ENCODE data around the gene HIPK2. TPM values are rescaled to one million over a fixed set of nuclear protein-coding genes. Genes with fewer than 3 reads are reported as not detected.

Gene HIPK2
- total and polyA plus RNA-seq, 5 experiments from 2014 or later, result 2.1 to 32.9 (median 4.3) TPM

DNA sequence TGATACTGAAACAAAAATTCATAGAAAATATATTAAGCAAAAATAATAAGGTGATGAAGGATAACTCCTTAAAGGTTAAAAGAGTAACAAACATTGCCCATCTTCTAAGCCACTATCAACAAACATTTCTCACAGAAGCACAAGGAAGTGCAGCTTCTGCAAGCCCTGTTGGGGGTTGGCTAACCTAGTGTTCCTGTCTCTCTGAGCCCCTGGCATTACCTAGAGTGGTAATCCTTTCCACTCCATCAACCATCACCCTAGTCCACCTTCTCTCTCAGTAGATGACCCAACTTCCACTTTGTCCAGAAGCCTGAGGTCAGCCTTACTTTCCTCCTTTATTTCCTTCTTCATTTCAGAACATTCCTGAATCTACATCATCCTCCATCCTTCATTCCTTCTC, 59.7 kb downstream of the HIPK2 start:
- no peak overlapping the region for H3K4me3 Mint-ChIP-seq
- POLR2A ChIA-PET, result no interaction called here
- no peak for ATAC-seq
- no peak for DNase-seq
- peaks cover 15 to 33% (median 27%) of the 10 kb centered on the region in 3 donors for H3K36me3 Mint-ChIP-seq
- no peaks in the 10 kb centered on the region for H3K27me3 Mint-ChIP-seq
- peaks cover 0 to 20% (median 5%) of the 10 kb centered on the region in 4 donors for H3K4me1 Mint-ChIP-seq
- H3K27ac Mint-ChIP-seq, result no peak overlapping the region
- H3K9me3 Mint-ChIP-seq, result no peaks in the 10 kb centered on the region

DNA sequence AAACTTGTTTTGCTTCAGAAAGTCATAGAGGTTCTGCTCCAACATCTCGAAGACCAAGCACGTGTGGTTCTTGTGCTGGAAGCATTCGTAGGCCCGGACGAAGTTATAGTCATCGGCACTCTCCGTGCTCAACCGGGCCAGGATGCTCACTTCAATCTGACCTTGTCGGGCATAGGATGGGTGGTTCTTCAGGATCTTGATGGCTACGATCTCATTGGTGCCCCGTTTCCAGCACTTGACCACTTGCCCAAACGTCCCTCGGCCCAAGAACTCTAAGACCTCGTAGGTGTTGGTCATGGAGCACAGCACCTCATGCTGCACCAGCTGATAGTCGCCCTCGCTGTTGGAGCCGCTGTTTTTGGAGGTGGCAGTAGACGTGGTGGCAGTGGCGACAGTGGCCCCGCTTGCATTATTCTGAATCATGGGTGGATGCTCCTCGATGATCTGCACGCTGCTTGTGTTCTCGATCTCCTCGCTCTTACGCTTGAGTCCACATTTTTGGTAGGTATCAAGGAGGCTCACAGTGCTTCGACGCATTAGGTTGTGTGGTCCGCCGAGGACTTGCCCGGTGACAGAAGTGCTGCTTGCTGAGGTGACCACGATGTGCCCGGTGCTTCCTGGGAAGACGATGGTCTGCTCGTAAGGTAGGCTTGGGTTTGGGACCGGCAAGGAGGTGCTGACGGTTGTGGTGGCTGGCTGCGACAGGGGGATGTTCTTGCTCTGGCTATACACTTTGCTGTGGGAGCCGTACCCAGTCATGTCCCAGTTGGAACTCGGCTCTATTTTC, 61.4 kb downstream of the HIPK2 start:
- DNase-seq (no peak), ATAC-seq (no peak)
- Mint-ChIP-seq H3K27me3 (no peaks in the 10 kb centered on the region), H3K4me1 (peaks cover 2 to 21% (median 10%) of the 10 kb centered on the region in 4 donors), H3K4me3 (no peak overlapping the region), H3K9me3 (no peaks in the 10 kb centered on the region), H3K36me3 (peaks cover 15 to 46% (median 31%) of the 10 kb centered on the region in 3 donors), H3K27ac (peak overlapping the region in 1 of 10 donors; percentile 37)
- POLR2A ChIA-PET, result no interaction called here

DNA sequence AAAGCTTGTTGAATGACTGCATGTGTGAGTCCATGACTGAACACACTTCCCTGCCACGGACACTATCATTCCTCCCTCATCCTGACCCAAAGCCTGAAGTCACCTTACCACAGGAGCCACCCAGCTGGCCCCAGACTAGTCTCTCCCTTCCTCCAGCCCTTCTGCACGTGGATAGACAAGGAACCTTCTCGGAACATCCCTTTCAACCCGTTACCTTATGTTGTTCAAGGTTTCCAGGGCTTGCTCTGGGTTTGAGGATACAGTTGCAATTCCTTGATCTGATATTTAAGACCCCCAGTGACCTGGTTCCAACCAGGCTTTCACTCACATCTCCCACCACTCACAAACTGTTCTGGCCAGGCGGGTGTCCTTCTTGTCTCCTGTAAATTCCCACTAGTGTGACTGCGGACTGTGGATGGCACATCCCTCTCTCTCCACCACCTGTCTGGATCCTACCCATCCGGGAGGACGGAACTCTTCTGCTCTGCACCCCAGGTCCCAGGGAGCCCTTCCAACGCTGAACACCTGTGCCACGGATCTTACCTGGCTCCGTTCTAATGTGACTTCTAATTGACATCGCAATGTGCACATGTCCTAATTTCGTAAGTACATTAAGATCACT, 62.5 kb downstream of the HIPK2 start:
- H3K4me3 Mint-ChIP-seq, result no peak overlapping the region
- peaks cover 5 to 21% (median 10%) of the 10 kb centered on the region in 4 donors for H3K4me1 Mint-ChIP-seq
- POLR2A ChIA-PET, result no interaction called here
- ATAC-seq, result no peak
- H3K27me3 Mint-ChIP-seq, result no peaks in the 10 kb centered on the region
- no peaks in the 10 kb centered on the region for H3K9me3 Mint-ChIP-seq
- H3K36me3 Mint-ChIP-seq, result peaks cover 15 to 53% (median 37%) of the 10 kb centered on the region in 3 donors
- peak overlapping the region in 1 of 10 donors; percentile 7 for H3K27ac Mint-ChIP-seq
- no peak for DNase-seq

DNA sequence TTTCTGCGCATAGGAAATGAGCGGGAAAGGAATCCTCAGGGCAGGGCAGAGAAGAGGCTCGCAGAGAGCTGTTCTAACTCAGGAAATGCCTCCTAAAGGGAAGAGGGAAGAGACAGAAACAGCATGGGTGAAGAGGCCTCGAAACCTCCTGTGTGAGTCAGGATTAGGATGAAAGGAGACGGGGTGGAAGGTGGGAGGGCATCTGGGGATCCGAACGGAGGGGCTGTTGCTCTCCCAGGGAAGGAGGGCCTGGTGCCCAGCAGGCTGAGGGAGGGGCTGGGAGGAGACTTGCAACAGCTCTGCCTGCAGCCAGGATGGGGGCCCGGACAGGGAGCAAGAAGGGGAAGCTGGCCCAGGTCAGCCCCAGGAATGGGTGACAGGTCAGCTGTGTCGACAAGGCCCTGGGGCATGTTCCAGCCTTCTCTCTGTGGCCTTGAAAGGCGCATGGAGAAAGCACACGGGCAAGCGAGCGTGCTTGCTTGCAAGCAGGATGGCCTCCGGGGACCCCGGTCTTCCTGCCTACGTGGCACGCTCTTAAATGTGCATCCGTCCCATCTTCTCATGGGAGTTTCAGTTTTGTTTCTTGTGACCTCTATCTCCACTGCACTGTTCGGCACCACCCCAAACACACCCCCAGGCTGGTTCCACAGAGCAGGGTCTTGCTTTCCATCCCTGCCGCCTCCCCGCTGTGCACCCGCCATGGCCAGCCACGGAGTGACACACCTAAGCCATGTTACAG, 63.5 kb downstream of the HIPK2 start:
- POLR2A ChIA-PET, result no interaction called here
- H3K4me3 Mint-ChIP-seq, result peak overlapping the region in 1 of 10 donors; percentile 46
- ATAC-seq (no peak), DNase-seq (no peak)
- peak overlapping the region in 1 of 10 donors; percentile 21 for H3K27ac Mint-ChIP-seq
- no peaks in the 10 kb centered on the region for H3K9me3 Mint-ChIP-seq
- peaks cover 9 to 27% (median 10%) of the 10 kb centered on the region in 4 donors for H3K4me1 Mint-ChIP-seq
- no peaks in the 10 kb centered on the region for H3K27me3 Mint-ChIP-seq
- H3K36me3 Mint-ChIP-seq, result peaks cover 15 to 60% (median 42%) of the 10 kb centered on the region in 3 donors

DNA sequence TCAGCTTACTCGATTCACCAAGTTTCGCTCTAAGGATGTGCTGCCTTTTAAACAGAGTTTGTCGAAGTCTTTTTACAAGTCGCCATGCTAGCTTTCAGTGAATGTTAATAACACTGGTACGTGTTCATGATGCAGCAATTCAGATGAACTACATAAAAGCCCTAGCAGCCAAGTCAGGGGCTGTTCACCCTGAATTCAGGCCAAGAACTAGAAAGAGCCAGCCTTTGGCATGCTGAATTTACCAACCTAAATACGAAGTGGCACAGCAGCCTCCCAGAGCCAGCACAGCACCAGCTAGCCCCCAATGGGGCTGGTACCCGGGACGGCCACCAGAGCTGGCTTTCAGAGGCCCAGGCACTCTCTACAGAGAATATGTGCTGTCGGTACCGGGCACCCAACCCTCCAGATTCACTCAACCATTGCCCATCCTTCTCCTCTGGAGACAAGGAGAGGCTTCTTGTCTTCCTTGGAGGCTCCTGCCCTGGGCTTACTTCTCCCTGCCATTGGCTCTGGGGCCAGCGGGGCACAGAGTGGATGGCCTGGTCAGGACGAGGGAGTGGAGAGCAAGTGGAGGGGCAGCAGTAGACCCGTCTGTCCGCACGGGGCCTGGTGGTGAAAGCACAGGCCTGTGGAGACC, 64.2 kb downstream of the HIPK2 start:
- H3K27me3 Mint-ChIP-seq, result no peaks in the 10 kb centered on the region
- H3K27ac Mint-ChIP-seq, result no peak overlapping the region
- ATAC-seq, result no peak
- POLR2A ChIA-PET, result no interaction called here
- DNase-seq, result no peak
- no peak overlapping the region for H3K4me3 Mint-ChIP-seq
- no peaks in the 10 kb centered on the region for H3K9me3 Mint-ChIP-seq
- peaks cover 9 to 30% (median 10%) of the 10 kb centered on the region in 4 donors for H3K4me1 Mint-ChIP-seq
- peaks cover 15 to 63% (median 42%) of the 10 kb centered on the region in 3 donors for H3K36me3 Mint-ChIP-seq

DNA sequence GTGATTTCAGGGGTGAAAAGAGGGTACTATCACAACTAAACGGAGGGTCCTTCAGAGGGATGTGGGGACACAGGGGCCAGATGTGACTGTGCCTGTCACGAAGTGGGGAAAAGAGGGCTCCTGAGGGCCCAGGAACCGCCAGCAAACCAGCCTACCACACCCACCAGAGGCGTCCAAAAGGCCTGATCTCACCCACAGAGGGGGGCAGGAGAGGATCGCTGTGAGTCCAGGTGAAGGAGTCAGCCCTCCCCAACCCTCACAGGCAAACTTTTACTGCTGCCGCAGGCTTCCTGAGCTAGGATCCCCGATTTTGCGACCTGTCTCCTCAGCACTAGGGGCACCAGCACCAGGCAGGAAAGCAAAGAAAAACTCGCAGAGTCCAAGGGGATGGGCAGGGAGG, 64.7 kb downstream of the HIPK2 start:
- ATAC-seq (no peak), DNase-seq (no peak)
- no peaks in the 10 kb centered on the region for H3K27me3 Mint-ChIP-seq
- H3K27ac Mint-ChIP-seq, result peak overlapping the region in 1 of 10 donors; percentile 70
- no peak overlapping the region for H3K4me3 Mint-ChIP-seq
- peaks cover 15 to 63% (median 42%) of the 10 kb centered on the region in 3 donors for H3K36me3 Mint-ChIP-seq
- H3K4me1 Mint-ChIP-seq, result peaks cover 9 to 33% (median 10%) of the 10 kb centered on the region in 4 donors
- H3K9me3 Mint-ChIP-seq, result no peaks in the 10 kb centered on the region
- POLR2A ChIA-PET, result no interaction called here

DNA sequence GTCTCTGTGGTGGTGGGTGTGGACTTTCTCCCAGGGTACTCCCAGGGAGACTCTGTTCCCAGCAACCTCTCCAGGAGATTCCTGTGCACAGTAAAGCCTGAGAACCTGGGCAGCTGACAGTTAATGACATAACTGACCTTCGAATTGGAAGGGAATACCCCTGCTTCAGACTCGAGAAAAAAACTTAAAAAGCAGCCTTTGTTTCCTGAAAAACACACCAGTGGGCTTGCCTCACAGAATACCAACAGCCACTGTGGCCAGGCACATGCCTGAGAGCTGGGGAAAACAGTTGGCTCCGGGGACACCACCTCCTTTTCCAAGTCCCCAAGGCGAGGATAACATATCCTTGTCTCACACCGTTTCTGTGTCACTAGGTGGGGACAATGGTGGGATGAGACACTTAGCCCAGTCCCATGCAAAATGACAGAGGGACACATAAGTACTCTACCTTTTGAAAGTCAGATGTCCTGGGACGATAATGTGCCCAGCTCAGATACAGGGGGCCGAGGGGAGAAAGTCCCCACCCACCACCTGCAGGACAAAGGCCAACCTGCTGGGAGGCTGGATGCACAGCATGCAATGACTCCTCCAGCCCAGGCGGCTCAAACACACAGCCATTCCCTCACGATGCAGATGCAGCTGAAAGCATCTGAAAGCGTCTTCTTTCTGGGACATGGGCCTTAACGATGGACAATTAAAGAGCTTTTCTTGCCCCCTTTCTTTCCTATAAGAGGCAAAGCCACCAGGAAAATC, 65.6 kb downstream of the HIPK2 start:
- ATAC-seq (no peak), DNase-seq (no peak)
- Mint-ChIP-seq H3K4me3 (no peak overlapping the region), H3K4me1 (peaks cover 9 to 32% (median 12%) of the 10 kb centered on the region in 4 donors), H3K27me3 (no peaks in the 10 kb centered on the region), H3K9me3 (no peaks in the 10 kb centered on the region), H3K27ac (peak overlapping the region in 2 of 10 donors; percentile 2 to 70), H3K36me3 (peaks cover 15 to 71% (median 42%) of the 10 kb centered on the region in 3 donors)
- POLR2A ChIA-PET, result interaction anchor here (0.5 kb wide), 1 partner anchor 94 kb away, joined by 3 read pairs; no protein-coding TSS in a partner anchor

DNA sequence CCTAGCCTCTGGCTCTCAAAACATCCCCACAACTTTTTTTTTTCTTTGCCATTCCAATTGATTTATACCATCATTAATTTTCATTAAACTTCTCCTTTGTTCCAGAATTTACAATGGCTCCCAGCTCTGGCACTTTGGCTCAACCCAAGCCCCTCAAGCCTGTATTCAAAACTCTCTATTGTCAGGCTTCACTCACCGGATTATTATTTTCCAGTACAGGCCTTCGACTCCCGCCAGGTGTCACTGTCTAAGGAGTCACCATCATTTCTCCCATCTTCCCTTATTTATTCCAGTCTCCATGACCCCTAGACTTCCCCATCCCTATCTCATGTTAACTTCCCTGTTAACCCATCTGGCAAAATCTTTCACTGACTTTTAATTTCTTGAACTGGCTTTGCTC, 67.8 kb downstream of the HIPK2 start:
- Mint-ChIP-seq H3K4me1 (peaks cover 8 to 26% (median 12%) of the 10 kb centered on the region in 4 donors), H3K27ac (peak overlapping the region in 3 of 10 donors; percentile 22 to 60 (median 23)), H3K36me3 (peaks cover 0 to 68% (median 22%) of the 10 kb centered on the region in 3 donors), H3K27me3 (no peaks in the 10 kb centered on the region), H3K4me3 (no peak overlapping the region), H3K9me3 (no peaks in the 10 kb centered on the region)
- POLR2A ChIA-PET, result no interaction called here
- DNase-seq, result no peak
- no peak for ATAC-seq

DNA sequence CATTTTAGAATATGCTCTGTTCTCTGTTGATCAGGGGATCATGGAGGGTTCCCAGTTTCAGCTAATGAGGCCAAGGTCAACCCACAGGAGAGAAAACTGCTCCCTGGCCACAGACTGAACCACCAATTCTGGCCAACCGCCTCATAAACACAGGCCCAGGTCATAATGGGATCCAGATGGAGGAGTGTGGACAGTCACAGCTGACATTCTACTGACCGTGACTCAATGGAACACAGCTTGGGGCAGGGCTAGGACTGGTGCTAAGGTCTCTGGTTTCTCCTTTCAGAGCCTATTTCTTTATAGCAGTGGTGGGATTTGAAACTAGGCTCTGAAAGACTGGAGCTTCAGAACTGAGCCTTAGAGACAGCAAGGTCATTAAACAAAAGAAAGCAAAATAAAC, 68.3 kb downstream of the HIPK2 start:
- ATAC-seq (no peak), DNase-seq (no peak)
- no peaks in the 10 kb centered on the region for H3K9me3 Mint-ChIP-seq
- H3K4me1 Mint-ChIP-seq, result peaks cover 8 to 24% (median 16%) of the 10 kb centered on the region in 4 donors
- peaks cover 0 to 63% (median 18%) of the 10 kb centered on the region in 3 donors for H3K36me3 Mint-ChIP-seq
- H3K27ac Mint-ChIP-seq, result peak overlapping the region in 1 of 10 donors; percentile 28
- POLR2A ChIA-PET, result no interaction called here
- H3K4me3 Mint-ChIP-seq, result no peak overlapping the region
- no peaks in the 10 kb centered on the region for H3K27me3 Mint-ChIP-seq

DNA sequence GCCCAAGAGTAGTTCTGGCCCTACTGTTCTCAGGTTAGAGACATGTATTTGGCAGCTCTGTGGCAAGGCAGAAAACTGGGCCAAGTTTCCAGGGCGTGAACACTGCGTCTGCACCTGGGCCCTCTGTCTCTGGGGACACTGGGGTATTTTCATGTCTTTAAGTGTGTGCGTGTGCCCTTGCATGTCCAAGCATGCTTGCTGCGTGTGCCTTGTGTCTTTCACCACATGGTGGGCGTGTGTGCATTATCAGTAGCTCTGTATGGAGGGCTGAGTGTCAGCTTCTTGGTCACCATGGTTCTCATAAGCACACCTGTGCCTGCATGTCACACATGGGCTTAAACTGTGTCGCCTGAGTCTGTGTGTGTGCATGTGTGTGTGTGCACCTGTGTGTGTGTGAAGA, 69.3 kb downstream of the HIPK2 start:
- DNase-seq (no peak), ATAC-seq (no peak)
- Mint-ChIP-seq H3K4me1 (peaks cover 9 to 26% (median 18%) of the 10 kb centered on the region in 4 donors), H3K27ac (peak overlapping the region in 1 of 10 donors; percentile 50), H3K36me3 (peaks cover 0 to 56% (median 15%) of the 10 kb centered on the region in 3 donors), H3K4me3 (no peak overlapping the region), H3K27me3 (no peaks in the 10 kb centered on the region), H3K9me3 (no peaks in the 10 kb centered on the region)
- POLR2A ChIA-PET, result no interaction called here

DNA sequence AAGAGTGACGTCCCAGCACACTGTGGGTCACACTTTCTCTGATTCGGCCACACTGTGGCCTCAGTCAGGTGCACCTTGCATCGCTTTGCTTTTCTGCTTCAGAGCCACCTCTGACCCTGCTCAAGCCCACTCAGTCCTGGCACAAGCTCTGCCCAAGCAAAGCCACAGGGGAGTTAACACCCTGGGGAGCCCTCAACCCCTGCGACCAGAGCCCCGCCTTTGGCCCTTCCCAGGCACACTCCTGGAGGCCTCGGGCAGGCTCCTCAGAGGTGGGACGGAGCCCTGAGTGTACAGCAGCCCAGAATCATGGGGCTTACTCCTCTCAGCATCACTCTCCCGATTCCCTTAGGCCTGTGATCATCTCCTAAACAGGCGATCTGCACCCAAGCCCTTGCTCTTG, 71.0 kb downstream of the HIPK2 start:
- peaks cover 5 to 22% (median 18%) of the 10 kb centered on the region in 4 donors for H3K4me1 Mint-ChIP-seq
- DNase-seq (no peak), ATAC-seq (no peak)
- H3K27ac Mint-ChIP-seq, result no peak overlapping the region
- peaks cover 0 to 50% (median 11%) of the 10 kb centered on the region in 3 donors for H3K36me3 Mint-ChIP-seq
- no peaks in the 10 kb centered on the region for H3K9me3 Mint-ChIP-seq
- no peaks in the 10 kb centered on the region for H3K27me3 Mint-ChIP-seq
- POLR2A ChIA-PET, result no interaction called here
- H3K4me3 Mint-ChIP-seq, result no peak overlapping the region
